ENCODE data around the gene SV2B. TPM values are rescaled to one million over a fixed set of nuclear protein-coding genes. Genes with fewer than 3 reads are reported as not detected.

The SV2B gene
- total and polyA plus RNA-seq, 2 donors: 1.7 to 3.2 TPM

- WGBS: 94% methylated on average over 7 of the region's 7 CpGs
- Histone ChIP-seq H3K4me3 (ENCODE audit: low read length in 2 of 2) (no peak overlapping the region), H3K27ac (ENCODE audit: low read depth in 1 of 2, low read length in 1 of 2) (peak overlapping the region in 1 of 2 donors; percentile 34), H3K9me3 (ENCODE audit: control insufficient read depth in 2 of 2, insufficient read depth in 1 of 2, low read length in 1 of 2) (no peaks in the 10 kb centered on the region), H3K27me3 (ENCODE audit: control insufficient read depth in 2 of 2, insufficient read depth in 1 of 2, low read length in 1 of 2) (no peaks in the 10 kb centered on the region), H3K36me3 (ENCODE audit: control insufficient read depth in 2 of 2, insufficient read depth in 2 of 2, low read length in 1 of 2) (no peaks in the 10 kb centered on the region), H3K4me1 (ENCODE audit: control insufficient read depth in 2 of 2, insufficient read depth in 2 of 2, low read length in 2 of 2) (peaks cover 0 to 53% of the 10 kb centered on the region in 2 donors)
- DNase-seq (ENCODE audit: low read depth in 6 of 9, low spot score in 9 of 9): peak in 1 of 9 donors; percentile 33
Observed at GRCh38 chr15:91306144-91306543, 206.1 kb downstream of the SV2B start.

- no peak overlapping the region for H3K27ac ChIP-seq (ENCODE audit: low read depth in 1 of 2, low read length in 1 of 2)
- H3K4me3 ChIP-seq (ENCODE audit: low read length in 2 of 2): no peak overlapping the region
- no peaks in the 10 kb centered on the region for H3K36me3 ChIP-seq (ENCODE audit: control insufficient read depth in 2 of 2, insufficient read depth in 2 of 2, low read length in 1 of 2)
- H3K27me3 ChIP-seq (ENCODE audit: control insufficient read depth in 2 of 2, insufficient read depth in 1 of 2, low read length in 1 of 2): no peaks in the 10 kb centered on the region
- H3K9me3 ChIP-seq (ENCODE audit: control insufficient read depth in 2 of 2, insufficient read depth in 1 of 2, low read length in 1 of 2): no peaks in the 10 kb centered on the region
- H3K4me1 ChIP-seq (ENCODE audit: control insufficient read depth in 2 of 2, insufficient read depth in 2 of 2, low read length in 2 of 2): peaks cover 0 to 66% of the 10 kb centered on the region in 2 donors
- peak in 1 of 9 donors; percentile 35 for DNase-seq (ENCODE audit: low read depth in 6 of 9, low spot score in 9 of 9)
- WGBS: 93% methylated on average over 2 of the region's 2 CpGs
Observed at GRCh38 chr15:91307601-91308000, 207.5 kb downstream of the SV2B start.

DNA sequence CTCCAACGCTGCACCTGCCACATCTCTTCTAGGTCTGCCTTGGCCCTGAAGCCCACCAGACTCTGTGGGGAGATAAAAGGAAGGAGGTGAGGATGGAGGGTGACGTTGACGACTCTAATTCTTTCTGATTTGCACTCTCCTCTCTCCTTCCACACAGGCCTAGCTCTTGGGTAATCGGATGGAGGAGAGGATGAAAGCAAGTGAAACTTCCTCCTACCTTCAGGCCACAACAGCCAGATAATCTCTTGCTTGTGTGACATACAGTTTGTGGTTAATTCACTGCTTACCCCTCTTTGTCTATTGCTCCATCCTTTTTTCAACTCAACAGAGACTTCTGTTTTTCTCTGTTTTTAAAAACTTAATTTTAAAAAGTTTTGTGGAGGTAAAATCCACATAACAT, 208.1 kb downstream of the SV2B start:
- Histone ChIP-seq H3K4me3 (ENCODE audit: low read length in 2 of 2) (no peak overlapping the region), H3K27ac (ENCODE audit: low read depth in 1 of 2, low read length in 1 of 2) (no peak overlapping the region), H3K36me3 (ENCODE audit: control insufficient read depth in 2 of 2, insufficient read depth in 2 of 2, low read length in 1 of 2) (no peaks in the 10 kb centered on the region), H3K9me3 (ENCODE audit: control insufficient read depth in 2 of 2, insufficient read depth in 1 of 2, low read length in 1 of 2) (no peaks in the 10 kb centered on the region), H3K4me1 (ENCODE audit: control insufficient read depth in 2 of 2, insufficient read depth in 2 of 2, low read length in 2 of 2) (peaks cover 0 to 61% of the 10 kb centered on the region in 2 donors), H3K27me3 (ENCODE audit: control insufficient read depth in 2 of 2, insufficient read depth in 1 of 2, low read length in 1 of 2) (no peaks in the 10 kb centered on the region)
- DNase-seq (ENCODE audit: low read depth in 6 of 9, low spot score in 9 of 9): peak in 1 of 9 donors; percentile 60
- WGBS: 5% methylated on average over 4 of the region's 4 CpGs

- 71% methylated on average over 4 of the region's 4 CpGs for WGBS
- H3K4me3 ChIP-seq (ENCODE audit: low read length in 2 of 2): no peak overlapping the region
- no peaks in the 10 kb centered on the region for H3K27me3 ChIP-seq (ENCODE audit: control insufficient read depth in 2 of 2, insufficient read depth in 1 of 2, low read length in 1 of 2)
- no peaks in the 10 kb centered on the region for H3K9me3 ChIP-seq (ENCODE audit: control insufficient read depth in 2 of 2, insufficient read depth in 1 of 2, low read length in 1 of 2)
- peaks cover 0 to 54% of the 10 kb centered on the region in 2 donors for H3K4me1 ChIP-seq (ENCODE audit: control insufficient read depth in 2 of 2, insufficient read depth in 2 of 2, low read length in 2 of 2)
- H3K27ac ChIP-seq (ENCODE audit: low read depth in 1 of 2, low read length in 1 of 2): no peak overlapping the region
- peak in 1 of 9 donors; percentile 37 for DNase-seq (ENCODE audit: low read depth in 6 of 9, low spot score in 9 of 9)
- no peaks in the 10 kb centered on the region for H3K36me3 ChIP-seq (ENCODE audit: control insufficient read depth in 2 of 2, insufficient read depth in 2 of 2, low read length in 1 of 2)
Observed at GRCh38 chr15:91308855-91309254, 208.8 kb downstream of the SV2B start.

GRCh38 chr15:91311986-91312385, 211.9 kb downstream of the SV2B start:
- WGBS: 9% methylated on average over 2 of the region's 2 CpGs
- H3K9me3 ChIP-seq (ENCODE audit: control insufficient read depth in 2 of 2, insufficient read depth in 1 of 2, low read length in 1 of 2): no peaks in the 10 kb centered on the region
- no peaks in the 10 kb centered on the region for H3K36me3 ChIP-seq (ENCODE audit: control insufficient read depth in 2 of 2, insufficient read depth in 2 of 2, low read length in 1 of 2)
- no peak overlapping the region for H3K4me3 ChIP-seq (ENCODE audit: low read length in 2 of 2)
- peaks cover 0 to 39% of the 10 kb centered on the region in 2 donors for H3K4me1 ChIP-seq (ENCODE audit: control insufficient read depth in 2 of 2, insufficient read depth in 2 of 2, low read length in 2 of 2)
- no peaks in the 10 kb centered on the region for H3K27me3 ChIP-seq (ENCODE audit: control insufficient read depth in 2 of 2, insufficient read depth in 1 of 2, low read length in 1 of 2)
- no peak overlapping the region for H3K27ac ChIP-seq (ENCODE audit: low read depth in 1 of 2, low read length in 1 of 2)
- peak in 3 of 9 donors; percentile 34 to 77 (median 55) for DNase-seq (ENCODE audit: low read depth in 6 of 9, low spot score in 9 of 9)

- Histone ChIP-seq H3K36me3 (ENCODE audit: control insufficient read depth in 2 of 2, insufficient read depth in 2 of 2, low read length in 1 of 2) (no peaks in the 10 kb centered on the region), H3K9me3 (ENCODE audit: control insufficient read depth in 2 of 2, insufficient read depth in 1 of 2, low read length in 1 of 2) (no peaks in the 10 kb centered on the region), H3K4me1 (ENCODE audit: control insufficient read depth in 2 of 2, insufficient read depth in 2 of 2, low read length in 2 of 2) (peaks cover 0 to 28% of the 10 kb centered on the region in 2 donors), H3K27ac (ENCODE audit: low read depth in 1 of 2, low read length in 1 of 2) (no peak overlapping the region), H3K27me3 (ENCODE audit: control insufficient read depth in 2 of 2, insufficient read depth in 1 of 2, low read length in 1 of 2) (no peaks in the 10 kb centered on the region), H3K4me3 (ENCODE audit: low read length in 2 of 2) (no peak overlapping the region)
- 93% methylated on average over 7 of the region's 7 CpGs for WGBS
- no peak for DNase-seq (ENCODE audit: low read depth in 6 of 9, low spot score in 9 of 9)
Observed at GRCh38 chr15:91316126-91316525, 216.1 kb downstream of the SV2B start.

DNA sequence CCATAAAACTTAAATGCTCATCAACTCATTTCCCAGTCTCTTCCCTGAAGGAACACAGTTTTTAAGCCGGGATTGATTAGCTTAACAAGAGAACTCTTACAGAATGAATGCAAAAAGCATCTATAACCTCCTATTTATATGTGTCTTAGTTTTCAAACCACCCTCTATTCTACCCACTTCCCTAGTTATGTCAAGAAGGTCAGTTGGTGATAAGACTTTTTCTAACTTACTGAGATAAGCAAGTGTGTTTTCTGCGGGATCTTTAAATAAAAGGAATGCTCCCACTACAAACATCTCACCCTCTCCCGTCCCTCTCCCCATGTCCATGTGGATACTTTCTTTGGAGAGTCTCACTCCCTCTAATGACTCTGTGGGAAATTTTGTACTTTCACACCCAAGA, 218.5 kb downstream of the SV2B start:
- H3K27ac ChIP-seq (ENCODE audit: low read depth in 1 of 2, low read length in 1 of 2): no peak overlapping the region
- 95% methylated on average over 3 of the region's 3 CpGs for WGBS
- H3K9me3 ChIP-seq (ENCODE audit: control insufficient read depth in 2 of 2, insufficient read depth in 1 of 2, low read length in 1 of 2): no peaks in the 10 kb centered on the region
- no peaks in the 10 kb centered on the region for H3K27me3 ChIP-seq (ENCODE audit: control insufficient read depth in 2 of 2, insufficient read depth in 1 of 2, low read length in 1 of 2)
- H3K4me3 ChIP-seq (ENCODE audit: low read length in 2 of 2): no peak overlapping the region
- DNase-seq (ENCODE audit: low read depth in 6 of 9, low spot score in 9 of 9): no peak
- peaks cover 0 to 15% of the 10 kb centered on the region in 2 donors for H3K4me1 ChIP-seq (ENCODE audit: control insufficient read depth in 2 of 2, insufficient read depth in 2 of 2, low read length in 2 of 2)
- no peaks in the 10 kb centered on the region for H3K36me3 ChIP-seq (ENCODE audit: control insufficient read depth in 2 of 2, insufficient read depth in 2 of 2, low read length in 1 of 2)

DNA sequence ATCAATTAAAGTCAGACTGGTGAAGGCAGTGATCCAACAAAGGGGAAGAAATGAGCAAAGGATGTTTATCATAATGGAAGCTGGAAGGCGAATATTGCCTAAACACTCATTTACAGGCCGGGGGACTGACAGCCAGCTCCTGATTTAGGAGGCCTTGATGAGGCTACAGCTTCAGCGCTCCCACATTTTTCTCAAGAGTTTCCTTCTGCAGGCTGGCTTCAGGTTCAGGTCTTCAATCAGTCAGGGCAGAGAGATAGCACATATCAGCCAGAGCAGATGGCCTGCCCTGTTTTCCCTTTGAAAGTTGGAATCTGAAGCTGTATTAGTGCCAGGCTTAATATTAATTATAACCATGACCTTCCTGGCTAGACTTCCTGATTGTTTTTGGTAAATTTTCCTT, 218.9 kb downstream of the SV2B start:
- H3K27me3 ChIP-seq (ENCODE audit: control insufficient read depth in 2 of 2, insufficient read depth in 1 of 2, low read length in 1 of 2): no peaks in the 10 kb centered on the region
- 85% methylated on average over 3 of the region's 3 CpGs for WGBS
- H3K9me3 ChIP-seq (ENCODE audit: control insufficient read depth in 2 of 2, insufficient read depth in 1 of 2, low read length in 1 of 2): no peaks in the 10 kb centered on the region
- H3K4me1 ChIP-seq (ENCODE audit: control insufficient read depth in 2 of 2, insufficient read depth in 2 of 2, low read length in 2 of 2): peaks cover 0 to 15% of the 10 kb centered on the region in 2 donors
- H3K27ac ChIP-seq (ENCODE audit: low read depth in 1 of 2, low read length in 1 of 2): no peak overlapping the region
- H3K4me3 ChIP-seq (ENCODE audit: low read length in 2 of 2): no peak overlapping the region
- H3K36me3 ChIP-seq (ENCODE audit: control insufficient read depth in 2 of 2, insufficient read depth in 2 of 2, low read length in 1 of 2): no peaks in the 10 kb centered on the region
- DNase-seq (ENCODE audit: low read depth in 6 of 9, low spot score in 9 of 9): no peak

- no peaks in the 10 kb centered on the region for H3K9me3 ChIP-seq (ENCODE audit: control insufficient read depth in 2 of 2, insufficient read depth in 1 of 2, low read length in 1 of 2)
- WGBS: 94% methylated on average over 5 of the region's 5 CpGs
Observed at GRCh38 chr15:91319371-91320059, 219.5 kb downstream of the SV2B start.

More at GRCh38 chr15:91319371-91320059, 219.5 kb downstream of the SV2B start:
- no peaks in the 10 kb centered on the region for H3K27me3 ChIP-seq (ENCODE audit: control insufficient read depth in 2 of 2, insufficient read depth in 1 of 2, low read length in 1 of 2)
- no peak overlapping the region for H3K4me3 ChIP-seq (ENCODE audit: low read length in 2 of 2)
- H3K36me3 ChIP-seq (ENCODE audit: control insufficient read depth in 2 of 2, insufficient read depth in 2 of 2, low read length in 1 of 2): no peaks in the 10 kb centered on the region
- no peak overlapping the region for H3K27ac ChIP-seq (ENCODE audit: low read depth in 1 of 2, low read length in 1 of 2)
- DNase-seq (ENCODE audit: low read depth in 6 of 9, low spot score in 9 of 9): no peak
- peaks cover 0 to 15% of the 10 kb centered on the region in 2 donors for H3K4me1 ChIP-seq (ENCODE audit: control insufficient read depth in 2 of 2, insufficient read depth in 2 of 2, low read length in 2 of 2)
